Skeletal muscle satellite cell (primary cell): ENCODE data around the gene ARHGAP30.

ENCODE experiments used
- H3K27me3 ChIP-seq: 2 replicates; pipeline ENCODE4 v1.7.0; 2013; ENCODE audit warnings: low read length; ENCODE audit not compliant: control insufficient read depth, insufficient read depth
- H3K36me3 ChIP-seq: 2 replicates; pipeline ENCODE4 v1.7.0; 2013; ENCODE audit warnings: mild to moderate bottlenecking, control low read depth, low read length; ENCODE audit not compliant: insufficient read depth
- H3K4me1 ChIP-seq: 2 replicates; pipeline ENCODE4 v1.7.0; 2013; ENCODE audit warnings: low read length; ENCODE audit not compliant: control insufficient read depth, insufficient read depth
- H3K4me2 ChIP-seq: 2 replicates; pipeline ENCODE4 v1.7.0; 2013; ENCODE audit warnings: mild to moderate bottlenecking, low read length
- H3K4me3 ChIP-seq: 2 replicates; pipeline ENCODE4 v1.7.0; 2013; ENCODE audit warnings: low read length
- H3K9ac ChIP-seq: 2 replicates; pipeline ENCODE4 v1.7.0; 2013; ENCODE audit warnings: mild to moderate bottlenecking, low read depth, low read length, moderate library complexity
- H3K9me3 ChIP-seq: replicated peaks from 2 replicates; pipeline ENCODE4 v1.7.0; 2013; ENCODE audit warnings: mild to moderate bottlenecking, control low read depth, low read length

Gene ARHGAP30

GRCh38 chr1:161046605-161047228 is 23.0 kb downstream of the ARHGAP30 start:
- Histone ChIP-seq H3K9ac (peak overlapping the region; percentile 96), H3K4me3 (peak overlapping the region; percentile 97), H3K27me3 (no peaks in the 10 kb centered on the region), H3K9me3 (peaks cover 5% of the 10 kb centered on the region), H3K4me1 (peaks cover 10% of the 10 kb centered on the region), H3K4me2 (peak overlapping the region; percentile 96), H3K36me3 (peaks cover 15% of the 10 kb centered on the region)

- Histone ChIP-seq H3K9me3 (peaks cover 5% of the 10 kb centered on the region), H3K27me3 (no peaks in the 10 kb centered on the region), H3K4me3 (peak within 1 kb of the TSS; percentile 97), H3K4me2 (peak within 1 kb of the TSS; percentile 96), H3K9ac (peak within 1 kb of the TSS; percentile 96), H3K36me3 (peaks cover 17% of the 10 kb centered on the region), H3K4me1 (peaks cover 10% of the 10 kb centered on the region)
Measured at GRCh38 chr1:161045736-161046604, 23.7 kb downstream of the ARHGAP30 start, which contains the start of gene USF1. Gene USF1, minus strand, starts transcription at chr1:161045977. Its CDS starts 2,702 bp downstream, at chr1:161043275.

GRCh38 chr1:161044908-161045735 is 24.6 kb downstream of the ARHGAP30 start:
- Histone ChIP-seq H3K27me3 (no peaks in the 10 kb centered on the region), H3K4me2 (peak overlapping the region; percentile 96), H3K9me3 (peaks cover 5% of the 10 kb centered on the region), H3K4me1 (peaks cover 10% of the 10 kb centered on the region), H3K4me3 (peak overlapping the region; percentile 97), H3K9ac (peak overlapping the region; percentile 96), H3K36me3 (peaks cover 23% of the 10 kb centered on the region)

- Histone ChIP-seq H3K4me1 (peaks cover 10% of the 10 kb centered on the region), H3K27me3 (no peaks in the 10 kb centered on the region), H3K4me2 (peak overlapping the region; percentile 96), H3K36me3 (peaks cover 29% of the 10 kb centered on the region), H3K9me3 (peaks cover 3% of the 10 kb centered on the region), H3K4me3 (peak overlapping the region; percentile 97), H3K9ac (peak overlapping the region; percentile 96)
Measured at GRCh38 chr1:161044535-161044907, 25.2 kb downstream of the ARHGAP30 start.

- H3K27me3 ChIP-seq = no peaks in the 10 kb centered on the region
- H3K9ac ChIP-seq = no peak overlapping the region
- no peak overlapping the region for H3K4me3 ChIP-seq
- peaks cover 4% of the 10 kb centered on the region for H3K4me1 ChIP-seq
- peaks cover 33% of the 10 kb centered on the region for H3K36me3 ChIP-seq
- no peak overlapping the region for H3K4me2 ChIP-seq
- H3K9me3 ChIP-seq = no peaks in the 10 kb centered on the region
Measured at GRCh38 chr1:161039546-161039945, 30.1 kb downstream of the ARHGAP30 start.

GRCh38 chr1:161039154-161039545 is 30.5 kb downstream of the ARHGAP30 start:
- Histone ChIP-seq H3K9me3 (no peaks in the 10 kb centered on the region), H3K4me1 (peaks cover 1% of the 10 kb centered on the region), H3K4me3 (peak overlapping the region; percentile 78), H3K9ac (no peak overlapping the region), H3K4me2 (peak overlapping the region; percentile 84), H3K36me3 (peaks cover 33% of the 10 kb centered on the region), H3K27me3 (no peaks in the 10 kb centered on the region)

GRCh38 chr1:161038523-161039153 is 31.1 kb downstream of the ARHGAP30 start, which contains the start of gene TSTD1:
Gene TSTD1, minus strand, starts transcription at chr1:161038964. Its CDS starts 75 bp downstream, at chr1:161038889.
- Histone ChIP-seq H3K9me3 (no peaks in the 10 kb centered on the region), H3K4me3 (peak within 1 kb of the TSS; percentile 78), H3K4me2 (peak within 1 kb of the TSS; percentile 84), H3K36me3 (peaks cover 33% of the 10 kb centered on the region), H3K27me3 (no peaks in the 10 kb centered on the region), H3K9ac (peak within 1 kb of the TSS; percentile 77), H3K4me1 (no peaks in the 10 kb centered on the region)

- Histone ChIP-seq H3K27me3 (no peaks in the 10 kb centered on the region), H3K4me3 (peak overlapping the region; percentile 78), H3K36me3 (peaks cover 29% of the 10 kb centered on the region), H3K9me3 (no peaks in the 10 kb centered on the region), H3K9ac (peak overlapping the region; percentile 77), H3K4me1 (no peaks in the 10 kb centered on the region), H3K4me2 (peak overlapping the region; percentile 84)
Measured at GRCh38 chr1:161037661-161038522, 31.8 kb downstream of the ARHGAP30 start.

- Histone ChIP-seq H3K4me1 (no peaks in the 10 kb centered on the region), H3K27me3 (no peaks in the 10 kb centered on the region), H3K9ac (no peak overlapping the region), H3K9me3 (no peaks in the 10 kb centered on the region), H3K4me2 (no peak overlapping the region), H3K36me3 (no peaks in the 10 kb centered on the region), H3K4me3 (no peak overlapping the region)
Measured at GRCh38 chr1:161033751-161034150, 35.9 kb downstream of the ARHGAP30 start.

GRCh38 chr1:161032409-161032808 is 37.3 kb downstream of the ARHGAP30 start:
- Histone ChIP-seq H3K27me3 (no peaks in the 10 kb centered on the region), H3K4me1 (no peaks in the 10 kb centered on the region), H3K36me3 (no peaks in the 10 kb centered on the region), H3K9ac (no peak overlapping the region), H3K9me3 (no peaks in the 10 kb centered on the region), H3K4me3 (no peak overlapping the region), H3K4me2 (no peak overlapping the region)
